ENCODE results near the gene HPS1.

GRCh38 chr10:98457721-98458120, 11.0 kb upstream of the HPS1 start:
- TF ChIP-seq SREBF2 (IDR thresholded peaks at IDR 0.05) (no peak), ATOH8 (CRISPR knock-in tag; IDR thresholded peaks at IDR 0.05; ENCODE audit: low read depth) (no peak), USF2 (IDR thresholded peaks at IDR 0.05) (no peak), RAD21 (conservative IDR thresholded peaks at IDR 0.05 in 1 of 2, IDR thresholded peaks at IDR 0.05 in 1 of 2) (no peak), CHD2 (IDR thresholded peaks at IDR 0.05; ENCODE audit: low read length, partially characterized antibody) (no peak)
- TF ChIP-seq, protein P1, sequence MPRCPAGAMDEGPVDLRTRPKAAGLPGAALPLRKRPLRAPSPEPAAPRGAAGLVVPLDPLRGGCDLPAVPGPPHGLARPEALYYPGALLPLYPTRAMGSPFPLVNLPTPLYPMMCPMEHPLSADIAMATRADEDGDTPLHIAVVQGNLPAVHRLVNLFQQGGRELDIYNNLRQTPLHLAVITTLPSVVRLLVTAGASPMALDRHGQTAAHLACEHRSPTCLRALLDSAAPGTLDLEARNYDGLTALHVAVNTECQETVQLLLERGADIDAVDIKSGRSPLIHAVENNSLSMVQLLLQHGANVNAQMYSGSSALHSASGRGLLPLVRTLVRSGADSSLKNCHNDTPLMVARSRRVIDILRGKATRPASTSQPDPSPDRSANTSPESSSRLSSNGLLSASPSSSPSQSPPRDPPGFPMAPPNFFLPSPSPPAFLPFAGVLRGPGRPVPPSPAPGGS (IDR thresholded peaks at IDR 0.05): no peak
- TF ChIP-seq, protein P2, sequence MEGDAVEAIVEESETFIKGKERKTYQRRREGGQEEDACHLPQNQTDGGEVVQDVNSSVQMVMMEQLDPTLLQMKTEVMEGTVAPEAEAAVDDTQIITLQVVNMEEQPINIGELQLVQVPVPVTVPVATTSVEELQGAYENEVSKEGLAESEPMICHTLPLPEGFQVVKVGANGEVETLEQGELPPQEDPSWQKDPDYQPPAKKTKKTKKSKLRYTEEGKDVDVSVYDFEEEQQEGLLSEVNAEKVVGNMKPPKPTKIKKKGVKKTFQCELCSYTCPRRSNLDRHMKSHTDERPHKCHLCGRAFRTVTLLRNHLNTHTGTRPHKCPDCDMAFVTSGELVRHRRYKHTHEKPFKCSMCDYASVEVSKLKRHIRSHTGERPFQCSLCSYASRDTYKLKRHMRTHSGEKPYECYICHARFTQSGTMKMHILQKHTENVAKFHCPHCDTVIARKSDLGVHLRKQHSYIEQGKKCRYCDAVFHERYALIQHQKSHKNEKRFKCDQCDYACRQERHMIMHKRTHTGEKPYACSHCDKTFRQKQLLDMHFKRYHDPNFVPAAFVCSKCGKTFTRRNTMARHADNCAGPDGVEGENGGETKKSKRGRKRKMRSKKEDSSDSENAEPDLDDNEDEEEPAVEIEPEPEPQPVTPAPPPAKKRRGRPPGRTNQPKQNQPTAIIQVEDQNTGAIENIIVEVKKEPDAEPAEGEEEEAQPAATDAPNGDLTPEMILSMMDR (IDR thresholded peaks at IDR 0.05): no peak

Data from A549 (cell line).